ENCODE data around the gene CYLD. TPM values are rescaled to one million over a fixed set of nuclear protein-coding genes. Genes with fewer than 3 reads are reported as not detected.

The CYLD gene
- total and polyA plus RNA-seq, 8 donors, result 27.1 to 52.1 (median 30.3) TPM

GRCh38 chr16:50835358-50836060 is 93.6 kb downstream of the CYLD start:
- Histone ChIP-seq H3K27me3 (peaks cover 2 to 8% of the 10 kb centered on the region in 2 donors), H3K4me1 (no peaks in the 10 kb centered on the region), H3K9me3 (peaks cover 0 to 4% of the 10 kb centered on the region in 2 donors), H3K27ac (no peak overlapping the region), H3K36me3 (no peaks in the 10 kb centered on the region), H3K4me3 (no peak overlapping the region)
- DNase-seq, result peak in 1 of 4 donors; percentile 4
- ATAC-seq, result no peak
- intact Hi-C loops (cut with DNase I), result no loop called here
- TF ChIP-seq CTCF (IDR thresholded peaks at IDR 0.05), result no peak

- ATAC-seq (no peak), DNase-seq (peak in 1 of 4 donors; percentile 7)
- H3K27ac ChIP-seq, result no peak overlapping the region
- H3K36me3 ChIP-seq, result no peaks in the 10 kb centered on the region
- no peak for TF ChIP-seq CTCF (IDR thresholded peaks at IDR 0.05)
- H3K4me3 ChIP-seq, result no peak overlapping the region
- peaks cover 0 to 4% of the 10 kb centered on the region in 2 donors for H3K9me3 ChIP-seq
- intact Hi-C loops (cut with DNase I), result no loop called here
- H3K4me1 ChIP-seq, result peaks cover 0 to 4% of the 10 kb centered on the region in 2 donors
- H3K27me3 ChIP-seq, result peaks cover 9 to 15% of the 10 kb centered on the region in 2 donors
Observed at GRCh38 chr16:50836121-50836621, 94.3 kb downstream of the CYLD start.

- peaks cover 0 to 4% of the 10 kb centered on the region in 2 donors for H3K9me3 ChIP-seq
- ATAC-seq, result no peak
- H3K4me3 ChIP-seq, result no peak overlapping the region
- peaks cover 0 to 8% of the 10 kb centered on the region in 2 donors for H3K4me1 ChIP-seq
- intact Hi-C loops (cut with DNase I), result no loop called here
- H3K36me3 ChIP-seq, result no peaks in the 10 kb centered on the region
- TF ChIP-seq CTCF (IDR thresholded peaks at IDR 0.05), result no peak
- no peak for DNase-seq
- H3K27me3 ChIP-seq, result peaks cover 9 to 26% of the 10 kb centered on the region in 2 donors
- H3K27ac ChIP-seq, result no peak overlapping the region
Observed at GRCh38 chr16:50837324-50837723, 95.4 kb downstream of the CYLD start.

- no peak for TF ChIP-seq CTCF (IDR thresholded peaks at IDR 0.05)
- Histone ChIP-seq H3K27ac (no peak overlapping the region), H3K27me3 (peaks cover 9 to 33% of the 10 kb centered on the region in 2 donors), H3K4me1 (peaks cover 0 to 8% of the 10 kb centered on the region in 2 donors), H3K36me3 (no peaks in the 10 kb centered on the region), H3K9me3 (peaks cover 0 to under 1% of the 10 kb centered on the region in 2 donors), H3K4me3 (no peak overlapping the region)
- ATAC-seq, result no peak
- intact Hi-C loops (cut with DNase I), result no loop called here
- DNase-seq, result no peak
Observed at GRCh38 chr16:50838165-50838564, 96.3 kb downstream of the CYLD start.

GRCh38 chr16:50838885-50839284 is 97.0 kb downstream of the CYLD start:
- H3K36me3 ChIP-seq, result no peaks in the 10 kb centered on the region
- no peak for TF ChIP-seq CTCF (IDR thresholded peaks at IDR 0.05)
- H3K4me3 ChIP-seq, result no peak overlapping the region
- DNase-seq (no peak), ATAC-seq (no peak)
- peaks cover 0 to 8% of the 10 kb centered on the region in 2 donors for H3K4me1 ChIP-seq
- intact Hi-C loops (cut with DNase I), result no loop called here
- no peaks in the 10 kb centered on the region for H3K9me3 ChIP-seq
- no peak overlapping the region for H3K27ac ChIP-seq
- peaks cover 9 to 33% of the 10 kb centered on the region in 2 donors for H3K27me3 ChIP-seq
